ENCODE measurements around the gene CEP350.

DNA sequence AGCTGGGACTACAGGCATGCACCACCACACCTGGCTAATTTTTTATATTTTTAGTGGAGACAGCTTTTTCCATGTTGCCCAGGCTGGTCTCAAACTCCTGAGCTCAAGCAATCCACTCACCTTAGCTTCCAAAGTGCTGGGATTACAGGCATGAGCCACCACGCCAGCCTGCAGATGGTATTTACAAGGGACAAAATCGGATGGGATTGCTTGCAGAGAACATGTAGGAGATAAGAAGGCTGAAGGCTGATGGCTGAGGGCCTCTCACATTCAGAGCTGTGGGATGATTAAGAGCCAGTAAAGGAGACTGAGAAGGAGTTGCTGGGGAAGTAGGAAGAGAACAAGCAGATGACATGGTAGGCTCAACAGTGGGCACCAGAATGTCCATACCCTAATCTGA lies 176.0 kb downstream of the CEP350 start:
- TF ChIP-seq POLR2AphosphoS5 (IDR thresholded peaks at IDR 0.05) (no peak), POLR2A (IDR thresholded peaks at IDR 0.05) (no peak)

All from breast epithelium (tissue), 3 donors.